Activated CD4-positive, CD25-positive, alpha-beta regulatory T cell (primary cell): ENCODE measurements around the gene GNG11.
"Not testable (repeated sequence)": the region's sequence is repeated elsewhere in the genome, so short reads cannot be mapped to it uniquely, and the experiment has no call there.

Experiments
- DNase-seq, 4 experiments: peaks; one replicate each; lab custom pipeline; 2025; lab: John Stamatoyannopoulos, UW

GNG11 gene

DNA sequence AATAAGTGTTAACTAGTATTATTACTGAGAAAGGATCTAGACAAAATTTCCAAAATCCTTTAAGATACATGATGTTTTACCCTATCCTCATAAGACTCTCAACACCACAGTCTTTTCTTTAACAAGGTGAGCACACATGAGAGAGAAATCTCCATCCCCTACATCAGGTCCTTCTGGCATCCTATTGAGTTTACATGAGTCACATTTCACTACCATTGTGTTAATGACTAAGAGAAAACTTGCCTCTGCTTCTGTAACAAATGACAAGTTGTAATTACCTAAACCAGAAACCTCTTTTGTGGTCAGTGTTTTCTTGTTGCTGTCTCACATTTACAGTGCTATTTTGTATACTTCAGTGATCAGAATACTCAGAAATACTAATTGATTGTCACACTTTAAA, 9.9 kb upstream of the GNG11 start:
- not testable (repeated sequence) for DNase-seq

GRCh38 chr7:93913197-93913596, 8.3 kb upstream of the GNG11 start:
- no peak for DNase-seq

DNA sequence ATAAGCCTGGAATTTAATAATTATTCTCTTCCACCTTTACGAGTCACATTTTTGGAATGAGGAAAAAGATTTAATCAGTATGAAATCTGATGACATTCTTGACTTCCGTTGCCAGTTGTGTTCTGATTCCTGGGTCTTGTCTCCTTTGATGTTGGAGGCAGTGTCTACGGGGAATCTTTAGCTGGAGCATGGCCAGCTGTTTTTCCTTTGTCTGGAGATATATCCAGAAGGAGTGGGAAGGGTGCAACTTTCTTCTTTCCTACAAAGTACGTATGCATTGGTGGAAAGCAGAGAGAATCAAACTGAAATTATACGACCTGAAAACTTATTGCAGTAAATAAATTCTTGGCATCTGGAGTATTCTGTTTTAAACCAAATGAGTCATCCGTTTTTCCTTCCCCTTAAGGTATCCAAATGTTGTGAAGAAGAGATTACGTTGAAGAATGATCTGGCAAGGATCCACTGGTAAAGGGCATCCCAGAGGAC, 6.9 kb upstream of the GNG11 start:
- DNase-seq, result no peak

GRCh38 chr7:93915206-93915842, 6.2 kb upstream of the GNG11 start:
- not testable (repeated sequence) for DNase-seq

DNA sequence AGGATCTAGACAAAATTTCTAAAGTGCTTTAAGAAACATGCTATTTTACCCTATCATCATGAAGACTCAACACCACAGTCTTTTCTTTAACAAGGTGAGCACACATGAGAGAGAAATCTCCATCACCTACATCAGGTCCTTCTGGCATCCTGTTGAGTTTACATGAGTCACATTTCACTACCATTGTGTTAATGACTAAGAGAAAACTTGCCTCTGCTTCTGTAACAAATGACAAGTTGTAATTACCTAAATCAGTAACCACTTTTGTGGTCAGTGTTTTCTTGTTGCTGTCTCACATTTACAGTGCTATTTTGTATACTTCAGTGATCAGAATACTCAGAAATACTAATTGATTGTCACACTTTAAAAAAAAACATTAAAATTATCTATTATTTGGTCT, 5.6 kb upstream of the GNG11 start:
- not testable (repeated sequence) for DNase-seq

DNA sequence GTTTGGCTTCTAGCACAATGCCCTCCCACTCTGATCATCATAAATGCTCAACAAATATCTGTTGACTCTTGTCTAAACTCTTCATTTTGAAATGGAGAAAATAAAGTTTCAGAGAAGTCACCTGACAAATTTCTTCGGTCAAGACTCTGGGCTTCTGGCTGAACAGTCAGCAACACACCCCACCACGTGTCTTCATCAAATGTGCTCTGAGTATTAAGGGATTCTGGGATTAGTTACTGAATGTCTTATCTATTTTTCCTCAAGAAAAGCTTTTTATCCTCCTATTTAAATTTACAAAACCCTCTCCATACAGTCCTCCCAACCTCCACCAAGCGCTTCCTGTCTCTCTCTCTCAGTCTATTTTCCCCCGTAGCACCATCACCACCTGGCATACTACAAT, 5.2 kb upstream of the GNG11 start:
- DNase-seq, result not testable (repeated sequence)

GRCh38 chr7:93920496-93921182, 896 bp upstream of the GNG11 start:
- DNase-seq, result no peak

DNA sequence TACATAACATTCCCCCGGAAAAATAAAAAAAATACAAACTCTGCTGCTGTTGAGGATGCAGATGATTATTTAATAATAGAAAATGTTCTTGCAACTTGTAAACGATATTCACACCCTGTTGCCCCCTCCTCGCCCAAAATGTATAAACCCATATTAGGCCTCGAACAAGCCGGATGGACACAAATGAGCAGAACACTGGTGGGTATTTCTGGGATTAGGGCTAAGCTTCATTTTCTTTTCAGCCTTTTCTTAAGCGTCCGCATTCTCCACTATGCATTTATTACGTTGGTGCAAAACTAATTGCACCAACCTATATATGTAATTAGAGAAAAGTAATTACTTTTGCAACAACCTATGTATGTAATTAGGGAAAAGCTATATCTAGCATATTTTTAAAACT, 349 bp upstream of the GNG11 start:
- no peak for DNase-seq

DNA sequence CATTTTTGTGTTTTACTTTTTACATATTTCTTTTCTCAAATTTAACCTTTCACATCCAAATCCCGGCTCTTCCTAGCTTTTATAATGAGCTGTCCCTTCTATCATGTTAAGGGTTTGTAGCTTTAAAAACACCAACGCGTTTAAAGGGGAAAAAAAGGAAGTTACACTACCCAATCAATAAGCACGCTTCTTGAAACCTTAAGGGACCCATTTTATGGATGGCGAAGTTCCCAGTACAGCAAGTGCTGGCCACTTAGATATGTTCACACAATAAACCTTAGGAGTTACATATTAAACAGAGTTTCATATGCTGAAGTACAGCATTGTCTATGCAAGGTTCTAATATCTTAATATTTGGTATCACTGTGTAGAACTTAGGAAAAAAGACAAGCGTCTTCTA, 1.8 kb downstream of the GNG11 start:
- DNase-seq, result no peak

DNA sequence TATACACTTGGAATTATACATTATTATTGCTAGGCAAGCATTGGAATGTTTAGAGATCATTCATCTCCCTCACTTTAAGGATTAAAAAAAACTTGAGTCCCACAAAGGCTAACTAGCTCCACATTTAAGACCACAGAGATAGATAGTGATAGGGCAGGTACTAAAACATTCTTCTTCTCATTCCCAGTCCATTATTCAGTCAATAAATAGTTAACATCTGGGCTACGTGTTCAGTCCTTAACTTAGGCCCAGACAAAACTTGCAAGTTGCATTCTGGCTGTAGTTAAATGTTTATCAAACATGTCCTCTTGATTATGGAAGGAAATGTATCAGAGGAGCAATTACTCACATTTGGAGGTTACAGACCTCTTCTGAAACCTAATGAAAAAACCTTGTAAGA, 2.4 kb downstream of the GNG11 start:
- DNase-seq, result no peak

DNA sequence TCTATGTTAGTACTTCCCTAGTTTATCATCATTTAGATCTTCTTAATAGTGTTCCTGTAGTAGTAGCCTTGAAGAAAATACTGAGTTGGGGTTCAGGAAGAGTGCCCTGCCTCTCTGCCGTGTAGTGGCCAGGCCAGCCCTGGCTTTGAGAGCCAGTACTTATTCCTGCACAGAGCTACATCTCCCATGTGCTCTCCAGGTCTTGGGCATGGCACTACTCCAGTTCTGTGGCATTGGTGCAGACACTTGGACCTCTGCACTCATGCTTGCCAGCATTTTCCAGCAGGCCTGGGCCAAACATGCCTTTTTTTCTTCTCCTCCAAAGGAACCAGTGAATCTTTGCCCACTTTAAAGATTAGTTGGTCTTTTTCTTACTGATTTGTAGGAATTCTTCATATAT, 5.3 kb downstream of the GNG11 start:
- no peak for DNase-seq

DNA sequence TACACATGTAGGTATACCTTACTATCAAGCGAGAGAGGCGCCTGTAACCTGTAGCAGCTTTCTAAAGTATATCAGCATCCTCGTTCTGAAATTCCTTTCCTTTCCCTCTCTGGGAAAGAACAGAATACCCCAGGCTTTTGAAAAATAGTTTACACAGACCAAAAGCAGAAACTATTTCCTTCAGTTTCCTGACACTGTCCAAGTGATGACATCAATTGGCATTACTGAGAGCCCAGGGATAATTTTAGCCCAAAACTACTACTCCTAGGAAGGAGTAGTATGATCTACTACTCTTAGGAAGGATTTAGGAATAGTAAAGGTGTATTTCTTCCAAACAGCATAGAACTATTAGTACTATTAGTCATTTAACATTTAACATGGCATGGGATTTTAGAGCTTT, 6.0 kb downstream of the GNG11 start:
- DNase-seq, result no peak

DNA sequence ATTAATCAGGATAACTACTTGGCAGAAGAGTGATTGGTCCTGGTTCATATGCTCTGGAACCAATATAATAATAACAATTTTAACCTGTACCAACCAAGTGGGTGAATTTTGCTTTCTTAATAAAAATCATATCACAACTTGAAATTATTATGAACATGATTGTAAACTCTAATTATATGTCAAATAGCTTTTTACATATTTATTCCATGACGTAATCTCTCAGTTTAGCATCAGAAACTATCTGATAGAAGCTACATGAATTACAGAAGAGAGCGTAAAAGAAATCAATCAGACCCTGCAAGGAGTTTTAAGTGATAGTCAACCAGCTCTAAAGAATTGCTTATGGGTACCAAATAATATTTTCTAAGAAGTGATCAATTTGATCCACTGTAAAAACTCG, 10.1 kb downstream of the GNG11 start:
- DNase-seq, result no peak

- no peak for DNase-seq
Measured at GRCh38 chr7:93933156-93933555, 11.6 kb downstream of the GNG11 start.

- DNase-seq, result no peak
Measured at GRCh38 chr7:93935102-93935501, 13.6 kb downstream of the GNG11 start.

- no peak for DNase-seq
Measured at GRCh38 chr7:93937818-93938217, 16.3 kb downstream of the GNG11 start.

DNA sequence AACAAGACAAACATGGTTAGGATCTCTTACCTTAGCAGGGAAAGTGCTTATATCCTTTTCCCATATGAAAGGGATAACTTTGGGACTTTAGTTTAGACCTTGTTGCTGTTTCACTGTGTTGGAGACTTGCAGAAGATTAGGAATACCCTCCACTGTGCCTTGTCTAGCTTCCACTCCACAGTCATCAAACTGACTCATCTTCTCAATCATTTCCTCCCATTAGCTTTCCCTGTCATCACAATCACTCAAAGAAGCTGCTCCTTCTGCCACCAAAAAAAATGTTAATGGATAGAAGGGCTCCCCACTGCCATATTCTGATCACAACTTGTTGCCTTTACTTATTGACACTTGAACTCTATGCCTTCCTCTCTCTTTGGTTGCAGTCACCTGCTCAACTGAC, 16.8 kb downstream of the GNG11 start:
- DNase-seq, result no peak

GRCh38 chr7:93941945-93942344, 20.4 kb downstream of the GNG11 start:
- no peak for DNase-seq

DNA sequence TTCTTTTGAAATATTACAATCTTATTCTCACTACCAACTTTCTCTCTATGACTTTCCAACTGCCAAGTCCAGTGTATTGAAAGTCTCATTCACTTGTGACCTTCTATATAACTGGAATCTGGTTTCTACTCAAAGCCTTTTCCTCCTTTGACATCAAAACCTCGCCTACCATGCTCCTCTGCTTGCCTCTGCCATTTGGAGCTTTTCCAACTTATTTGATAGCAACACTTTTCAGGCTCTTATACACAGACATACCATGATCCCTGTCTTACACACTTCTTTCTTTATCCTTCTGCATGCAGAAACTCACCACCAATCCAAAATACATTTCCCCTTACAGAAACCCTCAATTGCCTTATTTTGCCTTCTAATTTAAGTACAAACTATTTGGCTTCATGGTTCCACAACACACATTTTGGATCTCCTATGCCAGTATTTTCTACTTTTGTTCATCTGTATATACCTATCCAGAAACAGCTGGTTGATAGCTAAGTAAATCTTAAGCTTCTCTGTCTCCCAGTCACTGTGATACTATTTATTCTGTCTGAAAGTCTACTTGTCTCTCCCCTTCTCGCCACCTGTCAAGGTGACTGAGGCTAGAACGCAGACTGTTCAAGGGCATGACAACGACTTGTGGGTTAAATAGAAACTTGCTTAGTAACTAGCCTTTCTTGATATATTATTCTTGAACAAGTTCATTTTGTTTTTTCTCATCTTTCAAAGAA, 22.4 kb downstream of the GNG11 start:
- no peak for DNase-seq

- DNase-seq, result no peak
Measured at GRCh38 chr7:93944673-93945072, 23.1 kb downstream of the GNG11 start.

DNA sequence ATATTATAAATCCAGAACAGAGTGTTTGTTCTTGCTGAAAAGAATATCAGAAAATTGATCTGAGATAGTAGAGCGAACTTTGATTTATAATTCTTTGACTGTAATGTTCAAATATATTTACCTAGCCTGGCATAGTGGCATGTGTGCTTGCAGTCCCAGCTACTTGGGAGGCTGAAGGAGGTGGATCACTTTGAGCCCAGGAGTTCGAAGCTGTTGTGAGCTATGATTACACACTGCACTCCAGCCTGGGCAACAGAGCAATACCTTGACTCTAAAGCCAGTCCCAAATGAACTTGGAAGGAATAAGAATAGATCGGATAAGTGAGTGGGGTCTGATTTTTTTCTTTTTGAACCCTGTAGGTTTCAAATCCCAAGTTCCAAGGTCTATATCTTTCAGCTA, 23.5 kb downstream of the GNG11 start:
- no peak for DNase-seq

- no peak for DNase-seq
Measured at GRCh38 chr7:93945756-93946535, 24.4 kb downstream of the GNG11 start.
